HG03378 (cell line): Measurements from ENCODE around the gene SNRPD1.
"Not testable (repeated sequence)": the region's sequence is repeated elsewhere in the genome, so short reads cannot be mapped to it uniquely, and the experiment has no call there.

Source experiments
- ATAC-seq: cut with Tn5 transposase; IDR thresholded peaks from one replicate; pipeline ENCODE4 v1.9.1; 2021; ENCODE audit warnings: mild to moderate bottlenecking, moderate library complexity; ENCODE audit not compliant: unreplicated experiment

SNRPD1 gene

DNA sequence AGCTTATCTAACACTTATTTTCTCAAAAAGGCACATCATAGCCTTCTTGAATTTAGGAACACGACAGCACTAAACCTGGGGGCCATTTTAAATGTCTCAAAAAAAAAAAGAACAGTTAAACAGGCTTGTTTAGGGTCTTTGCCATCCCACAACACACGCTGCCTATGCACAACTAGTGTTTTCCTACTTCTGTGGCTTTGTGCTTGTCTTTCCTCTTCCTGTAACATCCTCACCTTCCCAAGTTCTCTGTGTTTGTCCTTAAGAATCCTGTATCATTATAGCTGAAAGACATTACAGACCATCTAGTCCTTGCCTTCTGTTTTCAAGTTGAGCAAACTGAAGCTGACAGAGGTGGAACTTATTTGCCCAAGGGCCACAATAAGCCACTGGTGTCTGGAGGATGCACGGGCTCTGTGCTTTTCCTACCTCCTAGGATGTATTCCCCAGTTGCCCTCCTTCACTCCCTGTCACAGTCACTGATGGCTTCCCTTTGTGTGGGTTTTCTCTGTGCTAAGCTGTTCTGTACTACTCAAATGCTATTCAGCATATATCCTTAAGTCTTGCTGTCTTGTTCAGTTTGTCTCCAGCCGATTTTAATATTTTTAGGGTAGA is 22.6 kb downstream of the SNRPD1 start:
- ATAC-seq, result no peak

- ATAC-seq, result no peak
Observed at GRCh38 chr18:21636769-21637168, 24.7 kb downstream of the SNRPD1 start.

DNA sequence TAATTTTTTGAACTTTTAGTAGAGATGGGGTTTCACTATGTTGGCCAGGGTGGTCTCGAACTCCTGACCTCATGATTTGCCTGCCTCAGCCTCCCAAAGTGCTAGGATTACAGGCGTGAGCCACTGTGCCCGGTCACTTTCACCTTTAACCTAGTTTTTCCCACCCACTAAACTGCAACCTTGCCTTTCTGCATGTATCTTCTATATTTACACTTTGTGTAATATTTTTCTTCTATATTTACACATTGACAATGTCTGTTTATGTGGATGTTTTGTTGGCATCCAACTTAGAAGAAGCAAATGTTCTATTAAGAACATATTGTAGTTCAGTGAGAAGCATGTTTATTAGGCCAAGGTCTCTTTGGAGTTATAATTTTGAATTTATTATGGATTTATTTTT is 26.7 kb downstream of the SNRPD1 start:
- ATAC-seq, result no peak

- not testable (repeated sequence) for ATAC-seq
Observed at GRCh38 chr18:21640375-21640774, 28.3 kb downstream of the SNRPD1 start.

- ATAC-seq, result no peak
Observed at GRCh38 chr18:21650311-21650710, 38.2 kb downstream of the SNRPD1 start.

DNA sequence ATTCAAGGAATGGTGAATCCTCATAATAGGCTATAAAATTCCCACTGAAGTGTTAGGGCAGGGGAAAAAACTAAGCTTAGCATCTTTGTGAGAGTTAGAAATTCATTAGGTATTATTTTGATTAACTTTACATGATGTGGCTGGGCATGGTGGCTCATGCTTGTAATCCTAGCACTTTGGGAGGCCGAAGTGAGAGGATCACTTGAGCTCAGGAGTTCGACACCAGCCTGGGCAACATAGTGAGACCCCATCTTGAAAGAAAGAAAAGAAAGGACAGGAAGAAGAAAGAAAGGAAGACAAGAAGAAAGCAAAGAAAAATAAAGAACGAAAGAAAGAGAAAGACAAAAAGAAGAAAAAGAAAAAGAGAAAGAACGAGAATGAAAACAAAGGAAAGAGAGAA is 40.0 kb downstream of the SNRPD1 start:
- no peak for ATAC-seq

DNA sequence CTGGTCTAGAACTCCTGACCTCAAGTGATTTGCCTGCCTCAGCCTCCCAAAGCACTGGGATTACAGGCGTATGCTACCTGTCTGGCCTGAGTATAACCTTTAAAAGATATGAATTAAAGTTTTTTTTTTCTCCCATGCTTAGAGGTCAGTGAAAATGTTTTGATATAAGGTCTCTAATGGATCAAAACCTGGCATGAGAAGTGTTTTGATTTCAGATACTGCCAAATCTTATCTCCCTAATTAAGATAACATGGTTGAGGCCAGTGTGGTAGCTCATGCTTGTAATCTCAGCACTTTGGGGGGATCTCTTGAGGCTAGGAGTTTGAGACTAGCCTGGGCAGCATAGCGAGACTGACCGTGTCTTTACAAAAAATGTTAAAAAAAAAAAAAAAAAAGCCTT is 41.2 kb downstream of the SNRPD1 start:
- ATAC-seq, result no peak

- ATAC-seq, result no peak
Observed at GRCh38 chr18:21656402-21656801, 44.3 kb downstream of the SNRPD1 start.

- no peak for ATAC-seq
Observed at GRCh38 chr18:21660078-21660477, 48.0 kb downstream of the SNRPD1 start.

DNA sequence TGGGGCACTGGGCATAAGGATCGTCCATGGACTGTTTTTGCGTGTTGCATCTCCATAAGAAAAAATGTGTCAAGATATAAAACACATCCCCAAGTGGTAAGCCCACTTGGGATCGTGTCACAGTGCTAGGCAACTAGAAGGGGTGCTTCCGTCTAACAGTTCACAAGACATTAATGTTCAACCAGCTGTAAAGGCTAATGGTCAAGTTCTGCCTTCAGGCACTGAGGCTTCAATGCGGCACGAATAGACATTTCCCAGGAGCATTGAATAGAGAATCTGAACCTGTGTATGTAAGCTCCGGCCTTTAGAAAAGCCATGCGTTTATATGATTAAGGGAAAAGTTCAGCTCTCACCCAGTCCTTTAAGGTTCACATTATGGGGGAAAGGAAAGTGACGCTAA is 50.5 kb downstream of the SNRPD1 start:
- no peak for ATAC-seq

DNA sequence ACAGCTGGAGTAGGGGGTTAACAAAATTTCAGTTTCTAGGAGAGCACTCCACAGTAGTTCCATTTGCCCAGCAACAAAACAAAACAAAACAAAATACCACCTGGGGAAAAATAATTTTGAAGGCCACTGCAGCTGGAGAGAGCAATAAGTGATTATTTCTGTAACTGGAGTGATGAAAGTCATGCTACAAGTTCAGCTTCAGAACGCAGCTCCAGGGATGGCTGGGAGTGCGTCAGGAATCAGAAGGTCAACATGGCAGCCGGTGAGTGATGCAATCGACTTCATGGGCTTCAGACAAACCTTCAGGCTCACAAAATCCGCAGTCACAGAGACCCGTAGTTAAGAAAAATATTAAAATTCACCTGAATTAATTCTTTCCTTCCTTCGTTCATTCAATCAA is 51.5 kb downstream of the SNRPD1 start:
- ATAC-seq, result no peak

- ATAC-seq, result no peak
Observed at GRCh38 chr18:21664069-21664468, 52.0 kb downstream of the SNRPD1 start.

DNA sequence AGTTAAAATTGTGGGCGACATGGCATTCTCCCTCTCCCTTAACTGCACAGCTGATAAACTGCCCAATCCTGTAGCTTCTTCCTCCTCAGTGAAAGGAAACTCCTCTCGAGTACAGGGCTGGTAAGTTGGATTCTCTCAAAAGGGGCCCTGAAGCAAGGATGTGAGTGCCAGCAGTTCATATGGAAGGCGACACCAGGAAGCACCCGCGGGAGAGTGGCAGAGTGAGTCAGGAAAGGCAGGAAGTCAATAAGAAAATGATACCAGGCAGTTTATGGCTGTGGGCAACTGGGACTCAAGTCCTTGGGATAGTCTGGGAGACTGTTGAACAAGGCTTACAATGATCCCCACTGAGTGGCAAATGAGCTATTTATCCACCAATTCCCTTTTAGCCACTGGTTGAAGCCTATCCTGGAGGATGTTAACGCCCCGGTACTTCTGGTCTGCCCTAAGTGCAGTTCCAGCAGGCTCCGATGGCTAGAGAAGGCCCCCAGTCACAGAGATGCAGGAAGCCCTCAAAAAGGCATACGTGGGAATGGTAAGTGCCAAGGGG is 57.7 kb downstream of the SNRPD1 start:
- ATAC-seq, result no peak

DNA sequence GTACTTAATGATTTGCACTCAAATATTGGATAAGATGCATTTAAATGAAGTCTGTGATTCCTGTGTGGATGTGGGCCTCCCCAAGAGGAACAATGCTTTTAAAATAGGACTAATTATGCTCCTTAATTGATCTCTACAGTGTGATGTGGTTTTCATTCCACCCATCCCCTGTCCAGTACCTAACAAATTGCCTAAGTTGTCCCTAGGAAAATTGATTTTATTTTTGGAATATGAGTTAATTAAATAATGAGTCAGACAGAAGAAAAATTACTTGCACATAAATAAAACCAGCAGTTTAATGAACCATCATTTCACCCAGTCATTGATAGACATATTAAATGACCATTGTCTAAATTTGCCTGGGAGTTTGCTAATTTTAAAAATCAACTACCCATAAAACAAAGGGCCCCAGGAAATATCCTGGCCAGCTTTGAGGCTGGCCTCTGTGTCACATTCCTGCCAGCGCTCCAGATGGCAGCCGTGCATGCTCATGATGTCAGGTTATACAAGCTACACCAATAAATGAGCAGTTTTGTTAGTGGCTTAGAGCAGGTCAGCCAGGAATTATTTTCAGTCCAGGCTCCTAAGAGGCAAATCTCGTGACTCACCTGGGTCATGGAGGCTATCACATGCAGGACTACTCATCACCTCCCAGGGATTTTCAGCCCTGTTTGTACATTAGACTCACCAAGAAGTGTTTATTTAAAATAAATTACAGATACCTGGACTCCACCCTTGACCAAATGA is 60.6 kb downstream of the SNRPD1 start:
- ATAC-seq, result no peak

DNA sequence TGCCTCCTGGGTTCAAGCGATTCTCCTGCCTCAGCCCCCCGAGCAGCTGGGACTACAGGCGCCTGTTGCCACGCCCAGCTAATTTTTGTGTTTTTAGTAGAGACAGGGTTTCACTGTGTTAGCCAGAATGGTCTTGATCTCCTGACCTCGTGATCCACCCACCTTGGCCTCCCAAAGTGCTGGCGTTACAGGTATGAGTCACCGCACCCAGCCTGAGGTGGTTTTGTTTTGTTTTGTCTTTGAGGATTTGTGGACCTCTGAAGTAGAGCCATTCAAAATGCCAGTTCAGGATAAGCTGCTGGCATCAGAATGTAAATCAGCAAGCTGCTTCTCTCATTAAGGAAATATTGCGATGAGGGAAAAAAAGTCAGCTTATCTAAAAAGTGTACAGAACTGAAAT is 63.2 kb downstream of the SNRPD1 start:
- ATAC-seq, result not testable (repeated sequence)

DNA sequence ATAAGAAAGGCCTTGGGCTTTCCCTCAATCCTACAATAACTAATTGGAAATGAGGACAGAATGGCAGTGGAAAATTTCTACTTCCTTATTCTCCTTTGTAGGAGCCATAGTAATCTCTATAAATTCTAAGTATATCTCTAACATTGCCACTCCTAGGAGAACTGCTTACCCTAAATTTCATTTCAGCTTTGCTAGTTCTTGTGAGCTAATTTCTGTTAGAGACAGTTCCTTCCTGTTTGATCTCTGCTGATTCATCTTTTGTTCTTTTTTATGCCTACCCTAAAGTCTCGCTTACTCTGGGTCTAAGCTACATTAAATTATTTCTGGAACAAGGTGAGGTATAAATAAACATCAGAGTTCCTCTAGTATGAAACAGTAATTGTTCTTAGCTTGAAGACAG is 66.7 kb downstream of the SNRPD1 start:
- ATAC-seq, result no peak

- no peak for ATAC-seq
Observed at GRCh38 chr18:21680161-21680560, 68.0 kb downstream of the SNRPD1 start.

DNA sequence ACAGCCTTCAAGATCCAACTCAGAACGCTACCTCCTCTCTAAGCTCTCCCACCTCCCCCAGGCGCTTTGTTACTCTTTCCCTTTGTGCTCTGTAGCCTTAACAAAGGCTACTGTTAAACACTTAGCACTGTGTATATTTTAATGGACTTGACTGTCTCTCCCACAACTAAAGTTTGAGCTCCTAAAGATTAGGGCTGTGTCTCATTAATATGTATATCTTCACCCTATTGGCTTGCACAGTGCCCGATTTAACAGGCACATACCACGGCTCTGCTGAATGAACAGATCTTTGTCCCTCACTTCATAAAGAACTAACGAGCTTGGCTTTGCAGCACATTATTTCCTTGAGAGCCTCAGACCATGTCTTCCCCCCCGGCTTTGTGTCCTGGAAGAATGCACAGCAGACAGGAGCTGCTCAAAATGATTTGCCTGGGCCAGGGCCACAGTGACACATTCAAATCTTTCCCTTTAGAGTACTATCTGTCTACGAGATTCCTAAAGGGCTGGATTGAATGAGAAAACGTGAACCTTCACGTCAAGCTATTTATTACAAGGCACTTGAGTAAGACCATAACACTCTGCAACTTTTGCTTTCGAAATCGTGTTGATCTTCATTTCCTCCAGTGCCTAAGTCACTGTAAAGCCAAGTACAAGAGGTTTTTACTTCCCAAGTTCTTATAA is 70.4 kb downstream of the SNRPD1 start:
- ATAC-seq, result peak; percentile 46
